CD4-positive, alpha-beta T cell treated with Interleukin-12 subunit alpha and Interleukin-12 subunit beta, for 1 hour (primary cell): ENCODE data around the gene ZNF672.

Experiments used
- DNase-seq: peaks from one replicate; pipeline ENCODE4 v3.0.0-alpha.2; 2020

The ZNF672 gene

GRCh38 chr1:248837045-248837780, 811 bp upstream of the ZNF672 start:
- no peak for DNase-seq

GRCh38 chr1:248838357-248839167, 538 bp downstream of the ZNF672 start:
- DNase-seq = peak; percentile 91

GRCh38 chr1:248839168-248839555, 1.1 kb downstream of the ZNF672 start:
- DNase-seq = no peak

- DNase-seq = no peak
Observed at GRCh38 chr1:248840946-248841345, 2.9 kb downstream of the ZNF672 start.

- peak; percentile 63 for DNase-seq
Observed at GRCh38 chr1:248841702-248842395, 3.8 kb downstream of the ZNF672 start.

- DNase-seq = no peak
Observed at GRCh38 chr1:248842781-248843331, 4.8 kb downstream of the ZNF672 start.

- DNase-seq = no peak
Observed at GRCh38 chr1:248843687-248844086, 5.7 kb downstream of the ZNF672 start.

GRCh38 chr1:248844526-248844925, 6.5 kb downstream of the ZNF672 start:
- no peak for DNase-seq

GRCh38 chr1:248847181-248847955, 9.3 kb downstream of the ZNF672 start:
- DNase-seq = no peak

GRCh38 chr1:248847956-248848561, 10.0 kb downstream of the ZNF672 start:
- DNase-seq = no peak

- DNase-seq = no peak
Observed at GRCh38 chr1:248848602-248849001, 10.6 kb downstream of the ZNF672 start.

GRCh38 chr1:248849152-248849551, 11.1 kb downstream of the ZNF672 start:
- DNase-seq = no peak

GRCh38 chr1:248849637-248850036, 11.6 kb downstream of the ZNF672 start:
- DNase-seq = no peak

GRCh38 chr1:248850124-248850523, 12.1 kb downstream of the ZNF672 start:
- DNase-seq = no peak

- DNase-seq = no peak
Observed at GRCh38 chr1:248850536-248851251, 12.7 kb downstream of the ZNF672 start.

- no peak for DNase-seq
Observed at GRCh38 chr1:248851390-248851789, 13.4 kb downstream of the ZNF672 start.

- no peak for DNase-seq
Observed at GRCh38 chr1:248852481-248853405, 14.7 kb downstream of the ZNF672 start.

GRCh38 chr1:248853663-248854375, 15.8 kb downstream of the ZNF672 start:
- DNase-seq = peak; percentile 57

- DNase-seq = no peak
Observed at GRCh38 chr1:248855580-248855979, 17.6 kb downstream of the ZNF672 start.

GRCh38 chr1:248856176-248856575, 18.2 kb downstream of the ZNF672 start:
- DNase-seq = no peak
